ENCODE results near the gene ABCB1. TPM values are rescaled to one million over a fixed set of nuclear protein-coding genes. Genes with fewer than 3 reads are reported as not detected.

ABCB1 gene
- total RNA-seq, 1 donor from 2014 or later: 3.0 TPM

GRCh38 chr7:87545760-87546159 is 54.9 kb downstream of the ABCB1 start:
- no peak for DNase-seq (ENCODE audit: low read depth)
- no peak for TF ChIP-seq CTCF (IDR thresholded peaks at IDR 0.05; ENCODE audit: insufficient read depth, low read length, poor library complexity, severe bottlenecking)
- Histone ChIP-seq H3K4me3 (ENCODE audit: low read depth, low read length) (no peak overlapping the region), H3K36me3 (ENCODE audit: control insufficient read depth, insufficient read depth, low read length) (no peaks in the 10 kb centered on the region), H3K27me3 (ENCODE audit: control insufficient read depth, insufficient read depth, low read length) (no peaks in the 10 kb centered on the region)

- no peaks in the 10 kb centered on the region for H3K27me3 ChIP-seq (ENCODE audit: control insufficient read depth, insufficient read depth, low read length)
- no peak for TF ChIP-seq CTCF (IDR thresholded peaks at IDR 0.05; ENCODE audit: insufficient read depth, low read length, poor library complexity, severe bottlenecking)
- H3K4me3 ChIP-seq (ENCODE audit: low read depth, low read length): no peak overlapping the region
- DNase-seq (ENCODE audit: low read depth): no peak
- H3K36me3 ChIP-seq (ENCODE audit: control insufficient read depth, insufficient read depth, low read length): no peaks in the 10 kb centered on the region
Measured at GRCh38 chr7:87543623-87544022, 57.1 kb downstream of the ABCB1 start.

GRCh38 chr7:87541648-87542047 is 59.0 kb downstream of the ABCB1 start:
- no peaks in the 10 kb centered on the region for H3K36me3 ChIP-seq (ENCODE audit: control insufficient read depth, insufficient read depth, low read length)
- DNase-seq (ENCODE audit: low read depth): no peak
- no peak for TF ChIP-seq CTCF (IDR thresholded peaks at IDR 0.05; ENCODE audit: insufficient read depth, low read length, poor library complexity, severe bottlenecking)
- no peak overlapping the region for H3K4me3 ChIP-seq (ENCODE audit: low read depth, low read length)
- H3K27me3 ChIP-seq (ENCODE audit: control insufficient read depth, insufficient read depth, low read length): no peaks in the 10 kb centered on the region

GRCh38 chr7:87538052-87538451 is 62.6 kb downstream of the ABCB1 start:
- no peak for TF ChIP-seq CTCF (IDR thresholded peaks at IDR 0.05; ENCODE audit: insufficient read depth, low read length, poor library complexity, severe bottlenecking)
- Histone ChIP-seq H3K36me3 (ENCODE audit: control insufficient read depth, insufficient read depth, low read length) (no peaks in the 10 kb centered on the region), H3K27me3 (ENCODE audit: control insufficient read depth, insufficient read depth, low read length) (no peaks in the 10 kb centered on the region), H3K4me3 (ENCODE audit: low read depth, low read length) (no peak overlapping the region)
- no peak for DNase-seq (ENCODE audit: low read depth)

- no peak for DNase-seq (ENCODE audit: low read depth)
- Histone ChIP-seq H3K36me3 (ENCODE audit: control insufficient read depth, insufficient read depth, low read length) (no peaks in the 10 kb centered on the region), H3K27me3 (ENCODE audit: control insufficient read depth, insufficient read depth, low read length) (no peaks in the 10 kb centered on the region), H3K4me3 (ENCODE audit: low read depth, low read length) (no peak overlapping the region)
- no peak for TF ChIP-seq CTCF (IDR thresholded peaks at IDR 0.05; ENCODE audit: insufficient read depth, low read length, poor library complexity, severe bottlenecking)
Measured at GRCh38 chr7:87534072-87534471, 66.6 kb downstream of the ABCB1 start.

GRCh38 chr7:87530126-87530525 is 70.6 kb downstream of the ABCB1 start:
- no peak for TF ChIP-seq CTCF (IDR thresholded peaks at IDR 0.05; ENCODE audit: insufficient read depth, low read length, poor library complexity, severe bottlenecking)
- DNase-seq (ENCODE audit: low read depth): no peak

More at GRCh38 chr7:87530126-87530525, 70.6 kb downstream of the ABCB1 start:
- Histone ChIP-seq H3K36me3 (ENCODE audit: control insufficient read depth, insufficient read depth, low read length) (no peaks in the 10 kb centered on the region), H3K27me3 (ENCODE audit: control insufficient read depth, insufficient read depth, low read length) (no peaks in the 10 kb centered on the region), H3K4me3 (ENCODE audit: low read depth, low read length) (no peak overlapping the region)
